ENCODE results near the gene SLC25A11.

SLC25A11 gene

GRCh38 chr17:4893721-4894560 is 45.9 kb downstream of the SLC25A11 start:
- no peak for DNase-seq

DNA sequence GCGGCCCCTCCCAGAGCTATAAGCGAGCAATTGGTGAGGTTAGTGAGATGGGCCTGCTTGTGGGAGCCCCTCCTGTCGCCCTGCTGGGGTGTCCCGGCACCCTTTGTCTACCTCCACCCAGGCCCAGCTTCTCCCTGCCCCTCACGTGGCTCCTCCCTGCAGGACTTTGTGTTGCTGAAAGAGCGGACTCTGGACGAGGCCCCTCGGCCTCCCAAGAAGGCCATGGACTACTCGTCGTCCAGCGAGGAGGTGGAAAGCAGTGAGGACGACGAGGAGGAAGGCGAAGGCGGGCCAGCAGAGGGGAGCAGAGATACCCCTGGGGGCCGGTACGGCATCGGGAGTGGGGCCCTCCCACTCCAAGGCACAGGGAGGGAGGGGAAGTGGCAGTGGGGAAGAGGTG is 46.6 kb downstream of the SLC25A11 start:
- DNase-seq = no peak

DNA sequence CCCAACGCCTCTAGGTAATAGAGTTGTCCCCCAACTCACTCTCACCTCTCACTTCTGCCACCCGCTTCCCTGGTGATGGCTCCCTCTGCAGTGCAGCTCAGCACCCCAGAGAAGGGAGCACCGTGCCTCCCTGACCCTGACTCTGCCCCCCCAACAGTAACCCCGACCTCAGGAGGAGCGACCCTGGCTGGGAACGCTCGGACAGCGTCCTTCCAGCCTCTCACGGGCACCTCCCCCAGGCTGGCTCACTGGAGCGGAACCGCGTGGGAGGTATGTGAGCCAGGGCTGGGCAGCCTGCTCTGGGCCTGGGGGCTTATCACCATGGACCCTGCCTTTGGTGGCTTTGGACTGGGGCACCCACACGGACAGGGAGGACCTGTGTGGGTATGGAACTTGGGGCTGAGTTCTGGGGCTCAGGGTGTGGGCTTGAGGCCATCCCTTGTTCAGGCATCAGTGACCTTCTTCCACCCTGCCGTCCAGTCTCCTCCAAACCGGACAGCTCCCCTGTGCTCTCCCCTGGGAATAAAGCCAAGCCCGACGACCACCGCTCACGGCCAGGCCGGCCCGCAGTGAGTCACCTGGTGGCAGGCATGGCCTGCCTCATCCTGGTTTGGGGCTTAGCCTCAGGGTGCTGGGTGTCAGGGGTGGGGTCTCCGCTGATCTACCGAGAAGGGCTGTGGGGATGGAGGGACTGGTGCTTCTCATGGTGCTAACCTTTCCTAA is 47.2 kb downstream of the SLC25A11 start:
- no peak for DNase-seq

- no peak for DNase-seq
Measured at GRCh38 chr17:4891411-4892410, 48.1 kb downstream of the SLC25A11 start.

DNA sequence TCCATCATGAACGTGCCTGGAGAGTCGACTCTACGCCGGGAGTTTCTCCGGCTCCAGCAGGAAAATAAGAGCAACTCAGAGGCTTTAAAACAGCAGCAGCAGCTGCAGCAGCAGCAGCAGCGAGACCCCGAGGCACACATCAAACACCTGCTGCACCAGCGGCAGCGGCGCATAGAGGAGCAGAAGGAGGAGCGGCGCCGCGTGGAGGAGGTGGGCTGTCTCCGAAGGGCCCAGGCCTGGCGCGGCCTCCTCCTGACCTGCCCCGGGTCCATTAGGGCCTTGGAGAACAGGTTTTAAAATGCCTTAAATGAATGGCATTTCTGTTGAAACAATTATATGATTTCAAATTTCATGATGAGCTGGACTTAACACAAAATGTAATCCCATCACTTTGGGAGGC is 52.3 kb downstream of the SLC25A11 start:
- no peak for DNase-seq
